Neural progenitor cell (in vitro differentiated cells): ENCODE measurements around the gene RBMS1.

Experiments
- CTCF ChIP-seq: fragments of 200-600 bp; sonication (generic); IDR thresholded peaks from 2 replicates; pipeline ENCODE4 v1.5.1; 2017; ENCODE audit warnings: antibody characterized with exemption, mild to moderate bottlenecking
- EZH2 ChIP-seq: fragments of 200-600 bp; sonication (generic); IDR thresholded peaks from 2 replicates; pipeline ENCODE4 v1.6.1; 2017; ENCODE audit warnings: antibody characterized with exemption, mild to moderate bottlenecking, moderate library complexity
- EZH2phosphoT487 ChIP-seq: fragments of 200-600 bp; sonication (generic); IDR thresholded peaks from 2 replicates; pipeline ENCODE4 v1.6.1; 2017; ENCODE audit warnings: antibody characterized with exemption

- TF ChIP-seq CTCF (no peak), EZH2 (no peak), EZH2phosphoT487 (no peak)
Observed at GRCh38 chr2:160478660-160479059, 14.9 kb downstream of the RBMS1 start.
